Tibial nerve (tissue), 4 donors: ENCODE results near the gene PPP1R11. TPM values are rescaled to one million over a fixed set of nuclear protein-coding genes. Genes with fewer than 3 reads are reported as not detected.

Experiments used
- DNase-seq, 2 donors: peaks; one replicate each; pipeline ENCODE4 v3.0.0-alpha.2; 2019; ENCODE audit warnings: low spot score in 2 of 2
- H3K27ac ChIP-seq, 4 donors: fragments of 200-600 bp; sonication (generic) in 3 of 4; one replicate each; pipeline ENCODE4 v1.5.1; 2017 to 2019; ENCODE audit warnings: mild to moderate bottlenecking in 1 of 4
- H3K27me3 ChIP-seq, 2 donors: fragments of 200-600 bp; sonication (generic) in 1 of 2; one replicate each; pipeline versions ENCODE4 v1.5.1 to v1.6.0; 2017 to 2019
- H3K36me3 ChIP-seq, 3 donors: fragments of 200-600 bp; sonication (generic); one replicate each; pipeline ENCODE4 v1.5.1; 2018 to 2019
- H3K4me1 ChIP-seq, 4 donors: fragments of 200-600 bp; sonication (generic) in 3 of 4; one replicate each; pipeline ENCODE4 v1.5.1; 2017 to 2019
- H3K4me3 ChIP-seq, 4 donors: fragments of 200-600 bp; sonication (generic) in 3 of 4; one replicate each; pipeline ENCODE4 v1.5.1; 2017 to 2019; ENCODE audit warnings: mild to moderate bottlenecking in 1 of 4, moderate library complexity in 1 of 4
- H3K9me3 ChIP-seq, 4 donors: fragments of 200-600 bp; sonication (generic) in 3 of 4; one replicate each; pipeline ENCODE4 v1.5.1; 2017 to 2019
- EP300 ChIP-seq, 2 donors: sonication (generic); formaldehyde crosslinking; IDR thresholded peaks; one replicate each; pipeline ENCODE4 v1.6.1; 2017; ENCODE audit warnings: antibody characterized with exemption in 2 of 2, mild to moderate bottlenecking in 1 of 2
- POLR2A ChIP-seq, 2 donors: fragments of 450-650 bp; IDR thresholded peaks; one replicate each; pipeline ENCODE4 v1.6.1; 2017; ENCODE audit warnings: antibody characterized with exemption in 2 of 2, mild to moderate bottlenecking in 2 of 2, moderate library complexity in 2 of 2
- WGBS, 2 donors: methylation state at CpG; one replicate each; pipeline ENCODE4 v1.1.5; 2018; 5-methylcytosine and 5-hydroxymethylcytosine counted together
- total RNA-seq, 4 donors: library from RNA; depleted of rRNA; stranded (reverse); fragments of >200 nt; gene quantifications; one replicate each; pipeline ENCODE4 v1.1.0, GENCODE V29; 2016
- TF ChIP-seq, protein P1 (sequence below), 5 experiments: fragments of 200-600 bp in 3 of 5; fragments of 450-650 bp in 2 of 5; sonication (generic) in 3 of 5; IDR thresholded peaks; one replicate each; pipeline ENCODE4 v1.5.1; 2016 to 2019; ENCODE audit warnings: antibody characterized with exemption in 5 of 5, mild to moderate bottlenecking in 3 of 5, moderate library complexity in 2 of 5

The PPP1R11 gene
- total RNA-seq, 4 donors from 2014 or later = 28.2 to 39.8 (median 34.2) TPM

DNA sequence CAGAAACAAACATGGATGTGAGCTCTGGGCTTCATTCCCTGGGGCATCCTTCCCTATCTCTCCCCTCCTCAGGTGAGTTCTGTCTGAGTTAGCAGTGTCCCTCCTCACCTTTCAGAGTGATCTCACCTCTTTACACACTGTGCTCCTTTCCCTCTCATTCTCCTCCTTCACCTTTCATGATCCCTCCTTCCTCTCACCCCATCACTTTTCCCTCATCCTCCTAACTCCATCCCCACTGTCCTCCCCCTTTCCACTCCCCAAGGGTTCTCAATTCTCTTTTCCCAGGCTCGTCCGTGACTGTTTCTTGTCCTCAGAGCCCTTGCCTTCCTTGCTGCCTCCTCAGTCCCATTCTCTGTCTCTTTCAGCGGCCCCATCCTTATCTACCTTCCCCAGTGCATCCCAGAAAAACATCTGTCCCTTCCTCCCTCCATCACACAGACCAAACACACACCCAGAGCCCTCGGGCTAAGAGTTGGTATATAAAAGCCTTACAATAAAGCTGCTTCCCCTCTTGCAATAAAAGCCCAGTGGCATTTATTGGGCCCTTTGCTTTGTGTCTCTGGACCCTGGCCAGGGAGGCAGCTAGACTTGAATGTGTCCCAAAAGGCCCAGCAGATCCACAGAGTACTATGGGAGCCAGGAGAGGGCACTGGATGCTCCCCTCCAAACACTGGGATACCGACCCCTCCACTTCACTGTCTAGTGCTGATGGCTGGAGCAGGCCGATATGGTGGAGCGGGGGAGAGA, 6.7 kb downstream of the PPP1R11 start:
- DNase-seq = no peak
- Histone ChIP-seq H3K27me3 (peaks cover 0 to 73% of the 10 kb centered on the region in 2 donors), H3K36me3 (peaks cover 0 to 26% (median 0%) of the 10 kb centered on the region in 3 donors), H3K4me3 (no peak overlapping the region), H3K4me1 (peaks cover 0 to 32% (median 14%) of the 10 kb centered on the region in 4 donors), H3K27ac (no peak overlapping the region), H3K9me3 (no peaks in the 10 kb centered on the region)
- WGBS, 2 donors = 41 to 52% methylated on average over 7 of the region's 7 CpGs
- TF ChIP-seq, protein P1, sequence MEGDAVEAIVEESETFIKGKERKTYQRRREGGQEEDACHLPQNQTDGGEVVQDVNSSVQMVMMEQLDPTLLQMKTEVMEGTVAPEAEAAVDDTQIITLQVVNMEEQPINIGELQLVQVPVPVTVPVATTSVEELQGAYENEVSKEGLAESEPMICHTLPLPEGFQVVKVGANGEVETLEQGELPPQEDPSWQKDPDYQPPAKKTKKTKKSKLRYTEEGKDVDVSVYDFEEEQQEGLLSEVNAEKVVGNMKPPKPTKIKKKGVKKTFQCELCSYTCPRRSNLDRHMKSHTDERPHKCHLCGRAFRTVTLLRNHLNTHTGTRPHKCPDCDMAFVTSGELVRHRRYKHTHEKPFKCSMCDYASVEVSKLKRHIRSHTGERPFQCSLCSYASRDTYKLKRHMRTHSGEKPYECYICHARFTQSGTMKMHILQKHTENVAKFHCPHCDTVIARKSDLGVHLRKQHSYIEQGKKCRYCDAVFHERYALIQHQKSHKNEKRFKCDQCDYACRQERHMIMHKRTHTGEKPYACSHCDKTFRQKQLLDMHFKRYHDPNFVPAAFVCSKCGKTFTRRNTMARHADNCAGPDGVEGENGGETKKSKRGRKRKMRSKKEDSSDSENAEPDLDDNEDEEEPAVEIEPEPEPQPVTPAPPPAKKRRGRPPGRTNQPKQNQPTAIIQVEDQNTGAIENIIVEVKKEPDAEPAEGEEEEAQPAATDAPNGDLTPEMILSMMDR (IDR thresholded peaks at IDR 0.05) = no peak
- TF ChIP-seq EP300 (IDR thresholded peaks at IDR 0.05) (no peak), POLR2A (IDR thresholded peaks at IDR 0.05) (no peak)

DNA sequence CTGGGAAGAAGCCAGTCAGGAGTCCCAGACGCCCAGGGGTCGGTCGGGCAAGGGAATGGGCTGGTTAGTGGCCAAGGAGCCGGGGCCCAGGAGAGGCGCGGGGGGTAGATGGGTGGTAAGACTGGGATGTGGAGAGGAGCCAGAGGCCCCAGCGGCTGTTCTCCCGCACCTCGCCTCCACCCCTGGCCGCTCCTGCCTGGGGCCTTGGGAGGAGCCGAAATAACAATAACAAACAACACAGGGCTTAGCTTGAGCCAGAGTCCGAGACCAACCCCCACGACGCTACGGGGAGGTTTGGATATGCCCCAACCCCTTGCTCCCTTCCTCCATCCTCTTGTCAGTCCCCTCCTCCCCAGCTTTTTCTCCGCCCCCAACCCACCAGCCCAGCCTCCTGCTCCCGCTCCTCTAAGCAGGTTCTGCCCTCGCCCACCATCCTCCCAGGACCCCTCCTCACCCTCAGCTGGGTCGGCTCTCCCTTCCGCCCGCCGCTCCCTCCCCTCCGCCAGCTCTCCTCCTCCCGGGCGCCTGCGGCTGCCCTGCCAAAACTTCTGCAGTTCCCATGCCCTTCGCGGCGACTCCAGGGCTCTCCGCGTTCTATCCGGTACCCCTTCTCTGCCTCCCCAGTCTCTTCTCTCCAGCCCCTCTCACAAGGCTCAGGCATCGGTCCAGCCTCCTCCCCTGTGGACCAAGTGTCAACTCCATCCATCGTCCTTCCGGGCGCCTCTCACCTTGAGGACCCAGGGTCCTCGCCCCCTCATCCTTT, 7.5 kb downstream of the PPP1R11 start:
- H3K9me3 ChIP-seq = no peaks in the 10 kb centered on the region
- H3K27ac ChIP-seq = no peak overlapping the region
- peaks cover 0 to 32% (median 14%) of the 10 kb centered on the region in 4 donors for H3K4me1 ChIP-seq
- peaks cover 0 to 81% of the 10 kb centered on the region in 2 donors for H3K27me3 ChIP-seq
- peaks cover 0 to 18% (median 0%) of the 10 kb centered on the region in 3 donors for H3K36me3 ChIP-seq
- DNase-seq = no peak
- TF ChIP-seq POLR2A (IDR thresholded peaks at IDR 0.05) (no peak), EP300 (IDR thresholded peaks at IDR 0.05) (no peak)
- TF ChIP-seq, protein P1 (IDR thresholded peaks at IDR 0.05) = no peak
- peak overlapping the region in 1 of 4 donors; percentile 19 for H3K4me3 ChIP-seq
- 5 to 6% methylated on average over 32 to 37 of the region's 37 CpGs for WGBS, 2 donors

DNA sequence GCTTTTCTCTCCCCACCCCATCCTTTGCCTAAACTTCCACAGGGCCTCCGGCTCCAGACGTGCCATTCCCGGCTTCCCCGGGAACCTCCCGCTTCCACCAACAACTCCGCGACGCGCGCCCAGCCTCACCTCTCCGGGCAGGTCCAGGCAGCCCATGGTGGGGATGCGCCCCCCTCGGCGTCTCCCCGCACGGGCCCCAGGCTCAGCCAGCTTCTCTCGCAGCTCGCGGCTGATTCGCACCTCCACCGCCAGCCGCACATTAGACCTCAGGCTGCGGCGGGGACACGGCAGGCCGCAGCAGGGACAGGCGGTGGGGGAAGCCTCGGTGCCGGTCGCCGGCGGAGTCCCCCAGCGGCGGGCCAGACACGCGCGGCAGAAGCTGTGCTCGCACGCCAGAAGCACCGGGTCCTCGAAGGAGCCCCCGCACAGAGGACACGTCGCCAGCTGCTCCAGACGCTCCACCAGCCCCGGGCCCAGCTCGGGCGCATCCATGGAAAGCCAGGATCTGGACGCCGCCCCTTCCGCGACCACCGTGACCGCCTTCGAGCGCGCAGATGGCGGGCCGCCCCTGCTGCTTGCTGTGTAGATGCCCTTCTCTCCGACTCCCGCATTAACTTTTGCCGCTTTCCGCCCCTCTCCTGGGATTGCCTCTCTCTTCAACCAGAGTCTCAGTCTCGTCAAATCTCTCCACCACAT, 8.2 kb downstream of the PPP1R11 start, which contains the start of gene RNF39:
RNF39 (minus strand) TSS at position 676 of the 696 bp plus-strand sequence; CDS start at position 492, 184 bp downstream.
- H3K36me3 ChIP-seq = peaks cover 0 to 11% (median 0%) of the 10 kb centered on the region in 3 donors
- no peak for TF ChIP-seq EP300 (IDR thresholded peaks at IDR 0.05)
- TF ChIP-seq, protein P1 (IDR thresholded peaks at IDR 0.05) = no peak
- no peak for TF ChIP-seq POLR2A (IDR thresholded peaks at IDR 0.05)
- 3 to 7% methylated on average over 37 to 38 of the region's 64 CpGs for WGBS, 2 donors
- peaks cover 0 to 81% of the 10 kb centered on the region in 2 donors for H3K27me3 ChIP-seq
- H3K4me3 ChIP-seq = peak within 1 kb of the TSS in 1 of 4 donors; percentile 19
- no peaks in the 10 kb centered on the region for H3K9me3 ChIP-seq
- H3K4me1 ChIP-seq = peaks cover 0 to 32% (median 14%) of the 10 kb centered on the region in 4 donors
- no peak within 1 kb of the TSS for H3K27ac ChIP-seq
- no peak for DNase-seq

DNA sequence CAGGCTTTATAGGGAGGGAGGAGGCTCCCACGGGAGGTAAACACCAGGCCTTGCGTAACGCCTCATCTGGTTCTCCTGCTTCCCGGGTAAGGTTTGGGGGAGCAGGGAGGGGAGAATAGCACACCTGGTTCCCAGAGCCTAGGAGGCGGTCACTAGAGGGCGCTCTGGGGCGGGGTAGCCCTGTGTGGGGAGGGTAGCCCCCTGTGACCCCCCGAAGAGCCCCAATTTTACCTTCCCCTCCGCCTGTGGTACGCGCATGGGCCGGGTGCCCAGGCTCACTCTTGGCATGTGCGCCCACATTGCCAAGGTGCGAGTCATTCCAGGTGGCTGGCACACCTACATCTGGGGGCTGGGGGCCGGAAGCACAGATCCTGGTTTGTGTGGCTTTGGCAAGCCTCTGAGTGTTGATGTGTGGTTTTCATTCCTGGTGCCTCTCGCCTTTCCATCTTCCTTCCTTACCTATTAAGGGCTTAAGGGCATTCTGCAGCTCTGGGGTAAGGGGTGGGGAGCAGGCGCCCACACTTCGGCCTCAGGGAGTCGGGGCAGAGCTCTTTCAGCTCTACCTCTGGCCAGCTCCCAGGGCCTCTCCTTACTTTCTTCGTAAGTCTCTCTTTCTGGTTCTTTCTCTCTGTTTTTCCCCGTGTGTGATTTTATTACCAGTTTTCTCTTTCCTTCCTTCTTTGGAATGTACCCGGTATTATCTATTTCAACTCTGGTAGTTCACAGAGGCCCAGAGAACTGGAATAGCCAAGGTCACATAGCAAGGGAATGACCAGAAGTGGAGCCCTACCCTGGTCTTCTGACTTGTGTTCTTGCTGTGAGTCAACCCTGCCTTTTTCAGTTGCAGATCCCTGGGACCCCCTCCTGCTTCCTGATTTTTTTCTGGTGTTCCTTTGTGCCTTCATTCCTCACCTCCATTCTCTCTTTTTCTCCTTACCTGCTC, 9.1 kb downstream of the PPP1R11 start:
- no peak for TF ChIP-seq POLR2A (IDR thresholded peaks at IDR 0.05)
- TF ChIP-seq, protein P1 (IDR thresholded peaks at IDR 0.05) = peak in 2 of 5 experiments; percentile 17 to 30
- TF ChIP-seq EP300 (IDR thresholded peaks at IDR 0.05) = no peak
- no peak for DNase-seq
- peaks cover 0 to 75% of the 10 kb centered on the region in 2 donors for H3K27me3 ChIP-seq
- peaks cover 0 to 29% (median 13%) of the 10 kb centered on the region in 4 donors for H3K4me1 ChIP-seq
- no peak overlapping the region for H3K4me3 ChIP-seq
- H3K9me3 ChIP-seq = no peaks in the 10 kb centered on the region
- H3K27ac ChIP-seq = no peak overlapping the region
- WGBS, 2 donors = 37 to 43% methylated on average over 19 to 22 of the region's 22 CpGs
- H3K36me3 ChIP-seq = peaks cover 0 to 2% (median 0%) of the 10 kb centered on the region in 3 donors
